HepG2 (cell line): ENCODE measurements around the gene TMEM235. TPM values are rescaled to one million over a fixed set of nuclear protein-coding genes. Genes with fewer than 3 reads are reported as not detected.

Source experiments
- IRX3 ChIP-seq: sonication (generic); formaldehyde crosslinking; IDR thresholded peaks from 2 replicates; pipeline ENCODE4 v1.8.1; 2023; ENCODE audit warnings: mild to moderate bottlenecking, low read depth, missing genetic modification reagents, borderline replicate concordance
- KLF12 ChIP-seq: sonication (generic); formaldehyde crosslinking; IDR thresholded peaks from 2 replicates; pipeline ENCODE4 v1.4.0; 2020; ENCODE audit warnings: missing genetic modification reagents, borderline replicate concordance
- PLSCR1 ChIP-seq: sonication (generic); formaldehyde crosslinking; IDR thresholded peaks from 2 replicates; pipeline ENCODE4 v1.5.0; 2020; ENCODE audit warnings: missing genetic modification reagents, mild to moderate bottlenecking, borderline replicate concordance
- ZNF281 ChIP-seq: sonication (generic); formaldehyde crosslinking; IDR thresholded peaks from 2 replicates; pipeline ENCODE4 v1.4.0; 2020; ENCODE audit warnings: missing genetic modification reagents, borderline replicate concordance
- polyA plus RNA-seq, 8 experiments: library from polyadenylated mRNA; depleted of rRNA in 3 of 8; stranded (reverse) in 7 of 8; unstranded in 1 of 8; fragments of >200 nt; fragmentation: Illumina TruSeq in 4 of 8; extraction: Trizol in 4 of 8; gene quantifications; 2 replicates each; pipeline versions ENCODE4 v1.2.1 to v1.2.3, GENCODE V29; 2011 to 2016; ENCODE audit warnings: low read depth in 4 of 8, missing spikeins in 1 of 8, mixed read lengths in 1 of 8; ENCODE audit not compliant: insufficient read depth in 1 of 8
- total RNA-seq, 5 experiments: library from RNA; depleted of rRNA; stranded (reverse); fragments of >200 nt; fragmentation: Illumina TruSeq; extraction: Trizol; gene quantifications; 2 replicates each; pipeline ENCODE4 v1.2.3, GENCODE V29; 2016; ENCODE audit warnings: low read depth in 1 of 5
- TF ChIP-seq, protein P1 (sequence below): IDR thresholded peaks from 2 replicates; pipeline ENCODE4 v1.6.1; 2016; ENCODE audit warnings: missing compliant biosample characterization, missing genetic modification reagents, borderline replicate concordance

Gene TMEM235
- total and polyA plus RNA-seq, 2 of the 13 experiments (the other 11 are each of a cell fraction or from before 2014, with no cell fraction given), result not detected

GRCh38 chr17:78255029-78255656 is 23.7 kb downstream of the TMEM235 start (continued):
- TF ChIP-seq IRX3 (CRISPR knock-in tag) (no peak), KLF12 (CRISPR knock-in tag) (no peak), PLSCR1 (CRISPR knock-in tag) (0 out of 2 replicates have a peak, but pooled peaks have one; percentile 12), ZNF281 (CRISPR knock-in tag) (0 out of 2 replicates have a peak, but pooled peaks have one; percentile 13)
- TF ChIP-seq, protein P1, sequence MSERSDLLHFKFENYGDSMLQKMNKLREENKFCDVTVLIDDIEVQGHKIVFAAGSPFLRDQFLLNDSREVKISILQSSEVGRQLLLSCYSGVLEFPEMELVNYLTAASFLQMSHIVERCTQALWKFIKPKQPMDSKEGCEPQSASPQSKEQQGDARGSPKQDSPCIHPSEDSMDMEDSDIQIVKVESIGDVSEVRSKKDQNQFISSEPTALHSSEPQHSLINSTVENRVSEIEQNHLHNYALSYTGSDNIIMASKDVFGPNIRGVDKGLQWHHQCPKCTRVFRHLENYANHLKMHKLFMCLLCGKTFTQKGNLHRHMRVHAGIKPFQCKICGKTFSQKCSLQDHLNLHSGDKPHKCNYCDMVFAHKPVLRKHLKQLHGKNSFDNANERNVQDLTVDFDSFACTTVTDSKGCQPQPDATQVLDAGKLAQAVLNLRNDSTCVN (CRISPR knock-in tag), result no peak
- TF ChIP-seq, all 625 proteins: peak for 5
